HG02943 (cell line): ENCODE data around the gene C19orf44.

Source experiments
- ATAC-seq: cut with Tn5 transposase; IDR thresholded peaks from one replicate; pipeline ENCODE4 v1.9.1; 2021; ENCODE audit warnings: mild to moderate bottlenecking, low read depth, moderate library complexity; ENCODE audit not compliant: unreplicated experiment

The C19orf44 gene

DNA sequence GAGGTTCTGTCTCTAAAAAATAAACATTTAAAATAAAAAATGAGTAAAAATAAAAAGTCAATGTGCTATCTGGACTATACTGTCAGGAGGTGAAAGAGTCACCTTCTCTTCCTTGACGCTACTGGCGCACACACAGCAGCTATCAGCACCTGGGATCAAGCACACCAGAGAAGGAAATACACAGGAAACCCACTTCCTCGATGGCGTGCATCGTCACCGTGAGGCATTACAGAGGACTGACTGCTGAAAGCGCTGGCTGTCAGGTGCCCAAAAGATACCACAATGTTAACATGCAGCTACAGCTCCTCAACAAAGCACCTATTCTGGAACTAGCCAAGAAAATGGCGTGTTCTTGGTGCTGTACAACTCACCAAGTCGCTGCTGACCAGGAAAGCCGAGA, 70.0 kb downstream of the C19orf44 start:
- no peak for ATAC-seq

DNA sequence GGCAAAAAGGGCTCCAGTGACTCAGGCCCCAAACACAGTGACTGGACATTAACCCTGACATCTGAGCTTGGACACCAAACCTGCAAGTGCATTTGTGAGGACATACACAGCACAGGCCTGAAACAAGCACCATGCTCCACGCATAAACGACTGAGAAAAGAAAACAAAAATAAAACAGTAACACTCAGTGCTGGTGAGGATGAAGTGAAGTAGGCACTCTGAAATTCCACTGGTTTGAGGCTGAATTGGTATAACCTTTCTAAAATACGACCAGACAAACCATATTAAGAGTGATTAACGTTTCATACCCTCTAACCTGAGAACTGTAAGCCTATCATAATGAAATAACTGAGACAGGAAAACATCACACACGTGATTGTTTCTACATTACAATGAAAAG, 70.5 kb downstream of the C19orf44 start:
- no peak for ATAC-seq

DNA sequence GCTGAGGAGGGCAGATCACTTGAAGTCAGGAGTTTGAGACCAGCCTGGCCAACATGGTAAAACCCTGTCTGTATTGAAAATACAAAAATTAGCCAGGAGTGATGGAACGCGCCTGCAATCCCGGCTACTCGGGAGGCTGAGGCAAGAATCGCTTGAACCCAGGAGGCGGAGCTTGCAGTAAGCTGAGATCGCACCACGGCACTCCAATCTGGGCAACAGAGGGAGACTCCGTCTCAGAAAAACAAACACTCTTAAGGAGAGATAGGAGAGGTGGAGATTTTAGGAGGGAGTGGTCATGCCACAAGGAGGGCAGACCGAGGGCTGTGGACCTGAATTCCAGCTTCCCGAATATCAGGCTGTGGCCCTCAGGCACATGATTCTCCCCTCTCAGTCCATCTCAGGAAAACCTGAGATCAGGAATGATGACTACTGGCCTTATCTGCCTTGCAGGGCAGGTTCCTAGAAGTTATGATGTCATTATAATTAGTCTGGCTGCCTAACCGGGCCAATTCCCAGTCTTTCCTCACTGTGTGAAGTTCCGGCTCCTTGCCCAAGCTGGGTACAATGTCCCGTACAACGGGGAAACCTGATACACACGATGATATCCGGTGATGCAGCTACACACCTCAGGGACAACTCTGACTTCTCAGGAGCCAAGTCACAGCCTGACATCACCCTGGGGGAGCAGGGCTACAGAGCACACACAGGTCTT, 73.6 kb downstream of the C19orf44 start:
- no peak for ATAC-seq
